ENCODE results near the gene ADGRL1.

DNA sequence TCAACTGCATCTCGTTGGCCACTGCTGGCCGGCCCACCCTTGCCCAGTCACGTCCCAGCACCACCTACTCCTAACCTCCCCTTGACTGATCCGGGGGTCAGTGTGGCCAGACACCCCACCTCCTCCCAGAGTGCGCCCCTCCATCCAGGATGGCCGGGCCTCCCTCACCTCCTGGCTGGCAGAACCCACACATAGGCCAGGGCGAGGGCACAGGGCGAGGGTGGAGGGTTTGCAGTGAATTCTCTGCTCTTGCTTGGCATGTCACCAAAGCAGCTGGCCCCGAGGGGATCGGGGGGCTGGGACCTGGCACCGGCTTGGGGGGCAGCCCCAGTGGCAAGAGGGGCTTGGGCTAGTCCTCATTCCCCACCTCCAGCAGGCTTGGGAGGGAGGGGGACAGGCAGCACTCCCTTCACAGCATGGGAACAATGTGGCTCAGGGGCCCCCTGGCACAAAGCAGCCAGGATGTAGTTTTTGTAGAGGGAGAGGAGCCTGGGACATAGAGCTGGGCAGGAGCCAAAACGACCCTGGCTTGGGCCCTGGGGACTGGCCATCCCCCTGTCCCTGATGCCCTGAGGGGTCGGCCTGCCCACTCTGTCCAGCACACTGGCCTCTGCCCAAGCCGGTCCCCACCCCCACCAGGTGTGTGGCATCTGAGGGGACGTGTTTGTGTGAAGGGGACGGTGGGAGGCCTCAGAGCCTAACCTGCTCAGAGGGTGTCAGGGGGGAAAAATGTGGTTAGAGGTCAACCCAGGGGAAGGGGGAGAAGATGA lies 41.1 kb downstream of the ADGRL1 start:
- TF ChIP-seq FOXK2 (IDR thresholded peaks at IDR 0.05) (no peak), FOXM1 (IDR thresholded peaks at IDR 0.05; ENCODE audit: borderline replicate concordance) (no peak)

All from HEK293T (cell line).